IPS DF 4.7 (cell line): ENCODE measurements around the gene OR2L2.
"Not testable (repeated sequence)": the region's sequence is repeated elsewhere in the genome, so short reads cannot be mapped to it uniquely, and the experiment has no call there.

ENCODE experiments used
- DNase-seq: peaks from one replicate; pipeline ENCODE4 v3.0.0-alpha.2; 2013; ENCODE audit warnings: low spot score; ENCODE audit errors: extremely low read depth

The OR2L2 gene

DNA sequence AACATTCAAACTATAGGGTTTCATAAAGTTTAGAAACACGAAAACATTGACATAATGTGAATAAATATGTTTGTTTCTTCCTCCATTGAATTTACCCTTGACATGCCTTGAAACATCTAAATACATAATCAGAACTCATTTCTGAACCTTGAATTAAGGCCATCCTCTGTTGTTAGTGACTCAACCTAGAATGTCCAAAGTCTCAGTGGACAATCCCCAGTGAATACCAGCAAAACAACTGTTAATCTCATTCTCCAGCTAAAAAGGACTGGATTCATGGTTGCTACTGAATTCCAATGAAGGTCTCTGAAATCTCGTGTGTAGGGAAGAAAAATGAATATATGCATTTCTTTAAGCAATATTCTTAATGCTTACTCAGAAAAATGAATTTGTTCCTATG is at the start of gene OR2L2:
Gene OR2L2, plus strand, starts transcription at position 301 of the 400 bp plus-strand sequence. CDS start 8,198 bp downstream, outside the sequence.
- DNase-seq: no peak

- no peak for DNase-seq
Observed at GRCh38 chr1:247992986-247993385, 36.9 kb upstream of the OR2L2 start.

DNA sequence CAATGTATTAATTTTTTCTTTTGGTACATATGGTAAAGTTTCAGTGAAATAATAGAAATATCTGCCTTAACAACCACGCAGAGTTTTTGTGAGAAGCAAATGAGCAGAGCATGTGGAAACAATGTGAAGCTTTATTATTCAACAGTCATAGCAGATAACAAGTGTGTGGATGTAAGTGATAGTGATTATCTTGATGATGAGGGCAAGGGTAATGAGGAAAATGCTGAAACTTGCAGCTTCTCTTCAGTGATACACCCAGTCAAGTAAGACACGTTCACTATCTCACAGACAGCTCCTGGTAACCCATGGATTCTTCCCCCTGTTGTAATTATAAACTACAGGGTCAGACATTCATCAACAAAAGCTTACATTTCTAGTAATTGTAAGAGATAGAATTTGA is 31.1 kb upstream of the OR2L2 start:
- DNase-seq: no peak

DNA sequence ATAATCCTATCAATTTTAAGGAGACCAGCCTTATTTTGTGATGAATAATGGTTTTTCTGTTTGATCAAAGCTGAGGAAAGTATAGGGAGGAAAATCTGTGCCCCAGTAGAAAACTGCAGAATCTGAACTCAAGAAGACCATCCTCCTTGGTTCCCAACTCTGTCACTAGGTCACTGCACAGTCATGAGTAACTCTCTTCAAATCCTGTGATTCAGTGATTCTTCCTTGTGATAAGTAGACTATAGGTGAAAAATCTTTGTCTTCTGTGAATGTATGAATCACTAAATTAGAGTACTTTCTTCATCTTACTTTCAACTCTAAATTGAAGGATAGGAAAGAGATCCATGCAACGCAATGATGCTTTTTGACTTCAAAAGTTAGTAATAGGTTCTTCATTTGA is 29.7 kb upstream of the OR2L2 start:
- no peak for DNase-seq

GRCh38 chr1:248007778-248008177 is 22.1 kb upstream of the OR2L2 start:
- DNase-seq: no peak

DNA sequence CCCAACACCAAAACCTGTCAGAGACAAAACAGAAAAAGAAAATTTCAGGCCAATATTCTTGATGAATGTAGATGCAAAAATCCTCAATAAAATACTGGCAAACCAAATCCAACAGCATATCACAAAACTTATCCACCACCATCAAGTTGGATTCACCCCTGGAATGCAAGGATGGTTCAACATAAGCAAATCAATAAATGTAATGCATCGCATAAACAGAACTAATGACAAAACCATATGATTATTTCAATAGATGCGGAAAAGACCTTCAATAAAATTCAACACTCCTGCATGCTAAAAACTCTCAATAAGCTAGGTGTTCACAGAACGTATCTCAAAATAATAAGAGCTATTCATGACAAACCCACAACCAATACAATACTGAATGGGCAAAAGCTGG is 20.2 kb upstream of the OR2L2 start:
- DNase-seq: no peak

- DNase-seq: no peak
Observed at GRCh38 chr1:248013229-248013710, 16.6 kb upstream of the OR2L2 start, which contains the start of gene OR2L5. Gene OR2L5 (plus strand): TSS chr1:248013660. CDS start chr1:248021948, 8,288 bp downstream.

- no peak for DNase-seq
Observed at GRCh38 chr1:248015803-248016202, 14.1 kb upstream of the OR2L2 start.

DNA sequence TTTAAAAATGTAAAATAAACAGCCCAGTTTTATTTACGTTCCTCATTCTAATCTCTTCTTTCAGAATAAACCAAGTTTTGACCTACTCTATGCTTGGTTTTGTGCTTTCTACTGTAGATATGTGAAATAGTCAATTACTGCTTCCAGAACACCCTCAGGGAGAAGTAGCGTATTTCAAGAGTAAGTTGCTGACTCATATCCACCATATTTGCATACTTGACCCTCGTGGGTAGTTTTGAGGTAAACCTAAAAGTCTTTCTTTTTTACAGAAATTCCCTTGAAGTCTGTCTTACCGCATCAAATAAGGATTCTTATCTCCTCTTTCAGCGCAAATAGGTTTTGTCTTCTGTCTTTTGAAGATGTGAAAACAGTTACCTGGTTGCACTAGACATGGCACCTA is 15.3 kb downstream of the OR2L2 start:
- DNase-seq: no peak

GRCh38 chr1:248046536-248046935 is 16.7 kb downstream of the OR2L2 start, which contains the start of gene OR2L3:
Gene OR2L3 (plus strand): TSS chr1:248046836. CDS start chr1:248060682, 13,846 bp downstream.
- no peak for DNase-seq

DNA sequence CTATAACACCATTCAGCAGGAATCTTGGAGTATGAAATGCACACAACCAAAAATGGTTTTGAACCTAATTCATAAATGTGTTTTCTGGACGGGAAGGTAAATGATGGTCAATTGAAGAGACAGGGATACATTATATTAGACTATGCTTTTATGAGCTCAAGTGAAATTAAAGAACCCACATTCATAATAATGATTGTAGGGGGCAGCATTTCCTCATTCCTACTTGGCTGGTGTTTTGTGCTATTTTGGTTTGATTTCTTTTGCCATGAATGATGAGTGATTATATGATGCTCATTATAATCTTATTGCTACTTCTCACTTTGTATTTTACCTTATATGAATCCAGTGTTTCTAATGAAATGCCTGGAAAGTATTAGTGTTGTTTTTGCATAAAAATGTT is 17.1 kb downstream of the OR2L2 start:
- DNase-seq: no peak

- DNase-seq: no peak
Observed at GRCh38 chr1:248054671-248055070, 24.8 kb downstream of the OR2L2 start.

DNA sequence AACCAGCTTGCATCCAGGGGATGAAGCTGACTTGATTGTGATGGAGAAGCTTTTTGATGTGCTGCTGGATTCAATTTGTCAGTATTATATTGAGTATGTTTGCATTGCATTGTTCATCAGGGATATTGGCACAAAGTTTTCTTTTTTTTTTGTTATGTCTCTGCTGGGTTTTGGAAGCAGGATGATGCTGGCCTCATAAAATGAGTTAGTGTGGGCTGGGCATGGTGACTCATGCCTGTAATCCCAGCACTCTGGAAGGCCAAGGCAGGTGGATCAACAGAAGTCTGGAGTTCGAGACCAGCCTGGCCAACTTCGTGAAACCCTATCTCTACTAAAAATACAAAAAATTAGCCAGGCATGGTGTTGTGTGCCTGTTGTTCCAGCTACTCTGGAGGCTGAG is 25.4 kb downstream of the OR2L2 start:
- DNase-seq: no peak

- DNase-seq: no peak
Observed at GRCh38 chr1:248065071-248065470, 35.2 kb downstream of the OR2L2 start.

DNA sequence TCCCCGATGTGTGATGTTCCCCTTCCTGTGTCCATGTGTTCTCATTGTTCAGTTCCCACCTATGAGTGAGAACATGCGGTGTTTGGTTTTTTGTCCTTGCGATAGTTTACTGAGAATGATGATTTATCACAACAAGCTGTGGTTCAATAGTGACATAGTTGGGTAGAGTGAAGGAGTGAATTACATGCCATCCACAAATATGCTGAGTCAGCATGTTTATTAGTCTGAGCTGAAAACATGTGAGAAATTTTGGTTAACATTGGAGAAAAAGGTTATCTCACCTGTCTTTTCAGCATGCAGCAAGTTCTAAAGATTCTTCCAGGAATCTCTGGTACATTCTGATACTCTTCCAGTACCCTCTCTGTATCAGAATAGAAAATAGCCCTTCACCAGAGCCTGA is 35.7 kb downstream of the OR2L2 start:
- DNase-seq: no peak

DNA sequence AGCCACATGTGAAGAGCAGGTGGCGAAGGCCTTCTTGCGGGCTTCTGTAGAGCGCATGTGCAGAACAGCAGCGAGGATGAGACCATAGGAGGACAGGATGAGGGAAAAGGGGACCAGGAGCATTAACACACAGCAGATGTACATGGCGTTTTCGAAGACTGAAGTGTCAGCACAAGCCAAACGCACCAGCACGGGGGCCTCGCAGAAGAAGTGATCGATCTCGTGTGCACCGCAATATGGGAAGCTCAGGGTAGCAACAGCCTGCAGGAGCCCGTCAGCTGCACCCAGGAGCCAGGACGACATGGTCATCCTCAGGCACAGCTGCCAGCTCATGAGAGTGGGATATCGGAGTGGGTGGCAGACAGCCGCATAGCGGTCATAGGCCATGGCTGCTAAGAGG is 54.0 kb downstream of the OR2L2 start:
- not testable (repeated sequence) for DNase-seq
